GM06990 (cell line): Measurements from ENCODE around the gene ZNF8.
"Not testable (repeated sequence)": the region's sequence is repeated elsewhere in the genome, so short reads cannot be mapped to it uniquely, and the experiment has no call there.

Source experiments
- DNase-seq: peaks from one replicate; pipeline ENCODE4 v3.0.0-alpha.2; 2011; ENCODE audit not compliant: insufficient read length; ENCODE audit errors: extremely low read depth
- H3K27me3 ChIP-seq: replicated peaks from 2 replicates; pipeline ENCODE4 v1.6.0; 2011; ENCODE audit warnings: low read length; ENCODE audit not compliant: control insufficient read depth, insufficient read depth
- H3K36me3 ChIP-seq: 2 replicates; pipeline ENCODE4 v1.5.1; 2011; ENCODE audit warnings: low read length; ENCODE audit not compliant: control insufficient read depth, insufficient read depth
- H3K4me3 ChIP-seq: replicated peaks from 2 replicates; pipeline ENCODE4 v1.5.1; 2011; ENCODE audit warnings: low read depth, mild to moderate bottlenecking, control low read depth, low read length
- TF ChIP-seq, protein P1 (sequence below): IDR thresholded peaks from 2 replicates; pipeline ENCODE4 v1.5.1; 2011; ENCODE audit warnings: low read length, control low read depth, mild to moderate bottlenecking, inconsistent platforms; ENCODE audit not compliant: insufficient read depth, poor library complexity, severe bottlenecking

Gene ZNF8

DNA sequence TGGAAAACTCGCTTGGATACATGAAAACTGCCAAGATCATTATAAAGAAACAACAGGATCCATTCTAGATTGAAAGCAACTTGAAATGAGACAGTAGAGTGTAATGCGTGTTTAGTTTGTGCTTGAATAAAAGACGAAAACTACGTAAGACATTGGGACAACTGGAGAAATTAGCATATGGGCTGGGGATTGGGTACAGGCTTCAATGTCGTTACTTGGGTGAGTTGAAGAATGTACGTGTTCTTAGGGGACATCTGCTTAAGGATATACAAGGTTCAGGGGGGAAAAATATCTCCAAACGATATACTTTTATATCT, 26.0 kb downstream of the ZNF8 start:
- no peak for DNase-seq
- TF ChIP-seq, protein P1, sequence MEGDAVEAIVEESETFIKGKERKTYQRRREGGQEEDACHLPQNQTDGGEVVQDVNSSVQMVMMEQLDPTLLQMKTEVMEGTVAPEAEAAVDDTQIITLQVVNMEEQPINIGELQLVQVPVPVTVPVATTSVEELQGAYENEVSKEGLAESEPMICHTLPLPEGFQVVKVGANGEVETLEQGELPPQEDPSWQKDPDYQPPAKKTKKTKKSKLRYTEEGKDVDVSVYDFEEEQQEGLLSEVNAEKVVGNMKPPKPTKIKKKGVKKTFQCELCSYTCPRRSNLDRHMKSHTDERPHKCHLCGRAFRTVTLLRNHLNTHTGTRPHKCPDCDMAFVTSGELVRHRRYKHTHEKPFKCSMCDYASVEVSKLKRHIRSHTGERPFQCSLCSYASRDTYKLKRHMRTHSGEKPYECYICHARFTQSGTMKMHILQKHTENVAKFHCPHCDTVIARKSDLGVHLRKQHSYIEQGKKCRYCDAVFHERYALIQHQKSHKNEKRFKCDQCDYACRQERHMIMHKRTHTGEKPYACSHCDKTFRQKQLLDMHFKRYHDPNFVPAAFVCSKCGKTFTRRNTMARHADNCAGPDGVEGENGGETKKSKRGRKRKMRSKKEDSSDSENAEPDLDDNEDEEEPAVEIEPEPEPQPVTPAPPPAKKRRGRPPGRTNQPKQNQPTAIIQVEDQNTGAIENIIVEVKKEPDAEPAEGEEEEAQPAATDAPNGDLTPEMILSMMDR, result no peak
- Histone ChIP-seq H3K4me3 (peak overlapping the region; percentile 41), H3K36me3 (peaks cover 14% of the 10 kb centered on the region), H3K27me3 (no peaks in the 10 kb centered on the region)

GRCh38 chr19:58305065-58305931, 26.5 kb downstream of the ZNF8 start, which contains the start of gene ERVK3-1:
Gene ERVK3-1 (plus strand): TSS chr19:58305377. CDS start chr19:58312169, 6,792 bp downstream.
- Histone ChIP-seq H3K4me3 (peak within 1 kb of the TSS; percentile 91), H3K27me3 (no peaks in the 10 kb centered on the region), H3K36me3 (peaks cover 13% of the 10 kb centered on the region)
- peak; percentile 97 for DNase-seq
- TF ChIP-seq, protein P1, result no peak

- TF ChIP-seq, protein P1, result no peak
- H3K36me3 ChIP-seq, result peaks cover 10% of the 10 kb centered on the region
- H3K4me3 ChIP-seq, result peak overlapping the region; percentile 91
- no peaks in the 10 kb centered on the region for H3K27me3 ChIP-seq
- no peak for DNase-seq
Observed at GRCh38 chr19:58305932-58306323, 27.2 kb downstream of the ZNF8 start.

- Histone ChIP-seq H3K4me3 (no peak overlapping the region), H3K36me3 (peaks cover 15% of the 10 kb centered on the region)
Observed at GRCh38 chr19:58307736-58308135, 29.0 kb downstream of the ZNF8 start.

DNA sequence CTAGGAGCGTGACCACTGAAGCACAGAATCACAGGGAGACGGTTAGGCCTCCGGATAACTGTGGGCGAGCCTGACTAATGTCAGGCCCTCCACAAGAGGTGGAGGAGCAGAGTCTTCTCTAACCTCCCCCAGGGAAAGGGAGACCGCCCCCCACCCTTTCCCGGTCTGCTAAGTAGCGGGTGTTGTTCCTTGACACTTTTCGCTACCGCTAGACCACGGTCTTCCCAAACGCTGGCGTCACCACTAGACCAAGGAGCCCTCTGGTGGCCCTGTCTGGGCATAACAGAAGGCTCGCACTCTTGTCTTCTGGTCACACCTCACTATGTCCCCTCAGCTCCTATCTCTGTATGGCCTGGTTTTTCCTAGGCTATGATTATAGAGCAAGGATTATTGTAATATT, 31.9 kb downstream of the ZNF8 start:
- DNase-seq, H3K27me3 ChIP-seq: not testable (repeated sequence)
- peaks cover 22% of the 10 kb centered on the region for H3K36me3 ChIP-seq

More at GRCh38 chr19:58307736-58308135, 29.0 kb downstream of the ZNF8 start:
- H3K27me3 ChIP-seq, result no peaks in the 10 kb centered on the region
- no peak for DNase-seq
- TF ChIP-seq, protein P1, result no peak

DNA sequence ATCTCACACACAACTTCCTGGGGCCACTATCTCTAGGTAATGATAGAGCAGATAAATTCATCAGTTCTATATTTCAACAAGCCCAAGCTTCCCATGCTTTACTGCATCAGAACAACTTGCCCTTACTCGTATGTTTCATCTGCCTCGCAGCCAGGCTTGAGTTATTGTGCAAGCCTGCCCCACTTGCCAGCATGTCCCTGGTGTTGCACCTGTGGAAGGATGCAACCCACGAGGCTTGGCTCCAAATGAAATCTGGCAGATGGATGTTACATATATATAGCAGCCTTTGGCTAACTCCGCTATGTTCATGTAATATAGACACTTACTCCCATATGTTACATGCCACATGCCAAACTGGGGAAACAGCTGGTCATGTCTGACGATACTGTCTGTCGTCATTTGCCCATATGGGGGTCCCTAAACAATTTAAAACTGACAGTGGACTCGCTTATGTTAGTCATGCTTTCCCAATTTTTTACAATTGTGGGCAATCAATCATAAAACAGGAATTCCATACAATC, 32.6 kb downstream of the ZNF8 start:
- Histone ChIP-seq H3K4me3 (no peak overlapping the region), H3K27me3 (no peaks in the 10 kb centered on the region), H3K36me3 (peaks cover 24% of the 10 kb centered on the region)
- no peak for DNase-seq
- TF ChIP-seq, protein P1, result no peak

More for the DNA sequence above, 31.9 kb downstream of the ZNF8 start:
- H3K4me3 ChIP-seq, result not testable (repeated sequence)
